ENCODE measurements around the gene KCTD2. TPM values are rescaled to one million over a fixed set of nuclear protein-coding genes. Genes with fewer than 3 reads are reported as not detected.
A peak's percentile ranks its signal among the peaks of the same experiment; 100 is the strongest.

The KCTD2 gene
- total and polyA plus RNA-seq, 9 of the 15 experiments (the other 6 are each of a cell fraction or from before 2014, with no cell fraction given) = 1.7 to 32.9 (median 15.8) TPM

GRCh38 chr17:75065562-75066151 lies 18.6 kb downstream of the KCTD2 start:
- H3K79me2 ChIP-seq (ENCODE audit: control insufficient read depth, insufficient read depth, low read length) = no peaks in the 10 kb centered on the region
- POLR2A ChIA-PET = interaction anchor here (0.7 to 1.2 kb wide), 4 partner anchors 9 to 124 kb away, joined by 3 read pairs; partner anchors contain the start of gene JPT1
- 0 out of 2 replicates have a peak, but pooled peaks cover 3% of the 10 kb centered on the region for H4K20me1 ChIP-seq (replicated peaks; ENCODE audit: control insufficient read depth, insufficient read depth, low read length)
- H3K27ac ChIP-seq (ENCODE audit: extremely low read depth, low read depth, low read length) = peak overlapping the region; percentile 13; the same call in 1 of the 3 replicates
- DNase-seq (ENCODE audit: extremely low read depth in 1 of 4, low spot score in 3 of 4) (no peak), FAIRE-seq (peak; percentile 52), ATAC-seq (no peak)
- peaks cover 47% of the 10 kb centered on the region for H3K36me3 ChIP-seq (ENCODE audit: control insufficient read depth, insufficient read depth, low read length)
- no TSS peak for BruUV-seq (replicated peaks)
- H3K9me3 ChIP-seq (replicated peaks; ENCODE audit: control insufficient read depth, insufficient read depth, low read depth, low read length) = no peaks in the 10 kb centered on the region
- no peak overlapping the region for H2AFZ ChIP-seq (ENCODE audit: low read depth, low read length)
- intact Hi-C loops (cut with micrococcal nuclease) = no loop called here
- H3K9me1 ChIP-seq (ENCODE audit: control insufficient read depth, insufficient read depth, low read length) = no peaks in the 10 kb centered on the region
- no peaks in the 10 kb centered on the region for H3K27me3 ChIP-seq (ENCODE audit: control insufficient read depth in 2 of 2, insufficient read depth in 2 of 2, low read length in 2 of 2)
- in situ Hi-C loops (cut with MboI) = no loop called here
- CTCF ChIA-PET (ENCODE audit: low intra/inter-chr PET ratio) = no interaction called here
- WGBS (ENCODE audit: insufficient coverage, low coverage, missing lambda C conversion rate) = 50% methylated on average over 6 of the region's 6 CpGs
- H3K4me1 ChIP-seq (replicated peaks in 1 of 2; ENCODE audit: control insufficient read depth in 2 of 2, insufficient read depth in 2 of 2, low read length in 2 of 2) = peaks cover 0 to 3% of the 10 kb centered on the region in 2 experiments; a peak in 2 of 5 replicates
- H3K9ac ChIP-seq (ENCODE audit: insufficient read depth in 1 of 2, low read depth in 2 of 2, low read length in 2 of 2) = 0 out of 4 replicates have a peak overlapping the region, but pooled peaks of 1 of the 2 experiments have one; percentile 54
- no peak overlapping the region for H3K4me3 ChIP-seq
- H3K4me2 ChIP-seq (ENCODE audit: insufficient read depth, low read length) = no peak overlapping the region
- no peak for TF ChIP-seq ZFX (CRISPR knock-in tag; IDR thresholded peaks at IDR 0.05)
- no peak for TF ChIP-seq WHSC1 (IDR thresholded peaks at IDR 0.05; ENCODE audit: low read length)
- TF ChIP-seq GATAD2A (IDR thresholded peaks at IDR 0.05) = no peak
- no peak for TF ChIP-seq RBBP5 (IDR thresholded peaks at IDR 0.05; ENCODE audit: borderline replicate concordance, insufficient read depth, low read length, poor library complexity, severe bottlenecking)
- TF ChIP-seq ZNF134 (CRISPR knock-in tag; conservative IDR thresholded peaks at IDR 0.05) = no peak
- TF ChIP-seq ZNF316 (IDR thresholded peaks at IDR 0.05) = peak; percentile 59
- TF ChIP-seq ESRRA (IDR thresholded peaks at IDR 0.05; ENCODE audit: borderline replicate concordance, low read depth) = no peak
- no peak for TF ChIP-seq TAL1 (IDR thresholded peaks at IDR 0.05)
- TF ChIP-seq SUPT5H (IDR thresholded peaks at IDR 0.05) = no peak
- no peak for TF ChIP-seq TOE1 (IDR thresholded peaks at IDR 0.05; ENCODE audit: borderline replicate concordance)
- TF ChIP-seq TOE1 (CRISPR knock-in tag; IDR thresholded peaks at IDR 0.05; ENCODE audit: borderline replicate concordance, low read depth) = no peak
- TF ChIP-seq XRCC5 (IDR thresholded peaks at IDR 0.05; ENCODE audit: low read depth, low read length) = no peak
- peak; percentile 44; the same call in 1 of the 2 replicates for TF ChIP-seq C11orf30 (IDR thresholded peaks at IDR 0.05; ENCODE audit: low read depth)
- TF ChIP-seq KLF6 (CRISPR knock-in tag; IDR thresholded peaks at IDR 0.05; ENCODE audit: borderline replicate concordance) = no peak
- no peak for TF ChIP-seq PHF20 (IDR thresholded peaks at IDR 0.05; ENCODE audit: partially characterized antibody)
- TF ChIP-seq NFATC3 (IDR thresholded peaks at IDR 0.05) = no peak
- no peak for TF ChIP-seq GTF2F1 (IDR thresholded peaks at IDR 0.05; ENCODE audit: low read depth, low read length)
- no peak for TF ChIP-seq RNF219 (CRISPR knock-in tag; IDR thresholded peaks at IDR 0.05)
- no peak for TF ChIP-seq E2F3 (CRISPR knock-in tag; IDR thresholded peaks at IDR 0.05)
- no peak for TF ChIP-seq PTRF (tag; IDR thresholded peaks at IDR 0.05)
